AG04449 (cell line): Measurements from ENCODE around the gene CERK.
"Not testable (repeated sequence)": the region's sequence is repeated elsewhere in the genome, so short reads cannot be mapped to it uniquely, and the experiment has no call there.

Source experiments
- CTCF ChIA-PET: fragments of 350-600 bp; formaldehyde crosslinking; extraction: SDS; loops from one replicate; lab custom pipeline; 2021; ENCODE audit warnings: antibody characterized with exemption; lab: Yijun Ruan, JAX
- POLR2A ChIA-PET: fragments of 400-600, 350-600 bp; formaldehyde crosslinking; extraction: SDS; loops from one replicate; lab custom pipeline; 2020; ENCODE audit warnings: antibody characterized with exemption, inconsistent platforms; lab: Yijun Ruan, JAX
- DNase-seq: peaks from one replicate; pipeline ENCODE4 v3.0.0-alpha.2; 2010; ENCODE audit warnings: low read depth, low spot score
- H3K4me3 ChIP-seq: 2 replicates; pipeline ENCODE4 v1.5.1; 2011; ENCODE audit warnings: low read depth, mild to moderate bottlenecking, control low read depth, low read length
- CTCF ChIP-seq: IDR thresholded peaks from one replicate; pipeline ENCODE4 v1.5.1; 2011; ENCODE audit warnings: mild to moderate bottlenecking, moderate library complexity, low read length, control low read depth, inconsistent platforms; ENCODE audit not compliant: insufficient read depth; ENCODE audit errors: missing control alignments

The CERK gene

GRCh38 chr22:46652847-46653331 lies 85.2 kb downstream of the CERK start:
- POLR2A ChIA-PET, result no interaction called here

GRCh38 chr22:46652081-46652846 lies 85.8 kb downstream of the CERK start:
- CTCF ChIA-PET, result interaction anchor here (0.5 to 1.0 kb wide), 2 partner anchors 12 to 29 kb away, joined by 3 read pairs; no protein-coding TSS in a partner anchor

More at GRCh38 chr22:46652847-46653331, 85.2 kb downstream of the CERK start:
- TF ChIP-seq CTCF, result no peak
- CTCF ChIA-PET, result interaction anchor here (1.0 kb wide), 1 partner anchor 12 kb away, joined by 3 read pairs; no protein-coding TSS in a partner anchor
- DNase-seq, result no peak
- H3K4me3 ChIP-seq, result no peak overlapping the region

GRCh38 chr22:46651316-46651715 lies 86.7 kb downstream of the CERK start:
- H3K4me3 ChIP-seq, result no peak overlapping the region
- ChIA-PET POLR2A (no interaction called here), CTCF (no interaction called here)
- no peak for DNase-seq
- TF ChIP-seq CTCF, result no peak

More at GRCh38 chr22:46652081-46652846, 85.8 kb downstream of the CERK start:
- no peak for TF ChIP-seq CTCF
- no peak overlapping the region for H3K4me3 ChIP-seq
- DNase-seq, result no peak
- POLR2A ChIA-PET, result no interaction called here

GRCh38 chr22:46650078-46650810 lies 87.8 kb downstream of the CERK start:
- no peak for DNase-seq
- ChIA-PET CTCF (no interaction called here), POLR2A (no interaction called here)
- no peak overlapping the region for H3K4me3 ChIP-seq
- no peak for TF ChIP-seq CTCF

GRCh38 chr22:46649141-46650077 lies 88.6 kb downstream of the CERK start:
- no peak for DNase-seq
- H3K4me3 ChIP-seq, result no peak overlapping the region
- CTCF ChIA-PET, result no interaction called here
- no peak for TF ChIP-seq CTCF
- POLR2A ChIA-PET, result no interaction called here

GRCh38 chr22:46648225-46648820 lies 89.7 kb downstream of the CERK start:
- DNase-seq, CTCF ChIA-PET, POLR2A ChIA-PET, H3K4me3 ChIP-seq: not testable (repeated sequence)
